A549 (cell line): ENCODE data around the gene CAPN9. TPM values are rescaled to one million over a fixed set of nuclear protein-coding genes. Genes with fewer than 3 reads are reported as not detected.

Experiments
- ATAC-seq, 2 experiments: fragments of 200-7000 bp in 1 of 2; fragments of >200 bp in 1 of 2; cut with Nextera tagmentation in 1 of 2; cut with Tn5 transposase in 1 of 2; 3 replicates each; pipeline versions ENCODE4 v1.8.0 to v1.9.1; 2018 to 2020; ENCODE audit warnings: mild to moderate bottlenecking in 1 of 2, moderate library complexity in 1 of 2
- CTCF ChIA-PET: fragments of 300-600 bp; sonication (Branson Sonifier 250); formaldehyde crosslinking; extraction: SDS; loops from one replicate; lab custom pipeline; 2021; ENCODE audit warnings: antibody characterized with exemption, inconsistent platforms; lab: Yijun Ruan, JAX
- POLR2A ChIA-PET: fragments of 350-600 bp; formaldehyde crosslinking; extraction: SDS; loops from one replicate; lab custom pipeline; 2021; ENCODE audit warnings: antibody characterized with exemption, inconsistent platforms; lab: Yijun Ruan, JAX
- DNase-seq, 2 experiments: peaks; one replicate each; pipeline versions ENCODE4 v3.0.0 to v3.0.0-alpha.2; 2011 to 2016; ENCODE audit warnings: low read depth in 1 of 2, low spot score in 1 of 2
- FAIRE-seq: peaks from 2 replicates; lab custom pipeline; 2011; peaks lifted over from hg19 to GRCh38; lab: Jason Lieb, UNC
- H3K27ac ChIP-seq, 2 experiments: fragments of >200 bp; sonication (Bioruptor Twin); formaldehyde crosslinking; 3 replicates each; pipeline ENCODE4 v1.5.1; 2016 to 2017
- H3K4me1 ChIP-seq: fragments of >200 bp; sonication (Bioruptor Twin); formaldehyde crosslinking; 3 replicates; pipeline ENCODE4 v1.6.1; 2016
- H3K4me2 ChIP-seq: fragments of >200 bp; sonication (Bioruptor Twin); formaldehyde crosslinking; 3 replicates; pipeline ENCODE4 v1.6.1; 2016
- H3K4me3 ChIP-seq: fragments of >200 bp; sonication (Bioruptor Twin); formaldehyde crosslinking; 3 replicates; pipeline ENCODE4 v1.5.1; 2016
- H3K9me3 ChIP-seq: fragments of >200 bp; sonication (Bioruptor Twin); formaldehyde crosslinking; 3 replicates; pipeline ENCODE4 v1.6.1; 2016
- CBX2 ChIP-seq: fragments of 200-600 bp; sonication (generic); IDR thresholded peaks from 2 replicates; pipeline ENCODE4 v1.6.1; 2016; ENCODE audit warnings: low read depth, mild to moderate bottlenecking, borderline replicate concordance
- CHD4 ChIP-seq: fragments of 200-600 bp; sonication (generic); IDR thresholded peaks from 2 replicates; pipeline ENCODE4 v1.6.1; 2016; ENCODE audit warnings: antibody characterized with exemption, mild to moderate bottlenecking, borderline replicate concordance
- FOSL2 ChIP-seq, 2 experiments: fragments of 450-650 bp in 1 of 2; fragments of >200 bp in 1 of 2; sonication (Bioruptor Twin) in 1 of 2; formaldehyde crosslinking; IDR thresholded peaks; 2 replicates each; pipeline versions ENCODE4 v1.5.0 to v1.6.1; 2016 to 2020; ENCODE audit warnings: mild to moderate bottlenecking in 1 of 2, moderate library complexity in 1 of 2
- HEYL ChIP-seq: fragments of 250-450 bp; sonication (Bioruptor Pico); IDR thresholded peaks from 2 replicates; pipeline ENCODE4 v1.8.0; 2021; ENCODE audit warnings: mild to moderate bottlenecking, moderate library complexity
- HOXA7 ChIP-seq: fragments of 250-450 bp; sonication (Bioruptor Pico); IDR thresholded peaks from 2 replicates; pipeline ENCODE4 v1.5.0; 2020; ENCODE audit warnings: mild to moderate bottlenecking, moderate library complexity
- MAZ ChIP-seq: fragments of 150-350 bp; IDR thresholded peaks from 2 replicates; pipeline ENCODE4 v1.6.1; 2014; ENCODE audit warnings: antibody characterized with exemption, low read depth, low read length, borderline replicate concordance
- NFE2L2 ChIP-seq: fragments of 150-350 bp; conservative IDR thresholded peaks from 2 replicates; pipeline ENCODE4 v1.6.1; 2014; ENCODE audit warnings: low read length
- NPAS2 ChIP-seq: fragments of 250-450 bp; sonication (Bioruptor Pico); IDR thresholded peaks from 2 replicates; pipeline ENCODE4 v1.8.0; 2022; ENCODE audit warnings: mild to moderate bottlenecking, moderate library complexity, borderline replicate concordance
- NR3C1 ChIP-seq: fragments of >200 bp; sonication (Bioruptor Twin); formaldehyde crosslinking; IDR thresholded peaks from 3 replicates; pipeline ENCODE4 v1.6.1; 2017
- RAD21 ChIP-seq, 2 experiments: fragments of >200 bp in 1 of 2; sonication (Bioruptor Twin) in 1 of 2; formaldehyde crosslinking in 1 of 2; IDR thresholded peaks in 1 of 2; conservative IDR thresholded peaks in 1 of 2; 2 replicates in 1 of 2; 3 replicates in 1 of 2; pipeline ENCODE4 v1.6.1; 2012 to 2018; ENCODE audit warnings: inconsistent platforms in 1 of 2
- RARB ChIP-seq: fragments of 250-450 bp; sonication (Bioruptor Pico); IDR thresholded peaks from 2 replicates; pipeline ENCODE4 v1.8.0; 2021; ENCODE audit warnings: mild to moderate bottlenecking, moderate library complexity
- RNF2 ChIP-seq: fragments of 200-600 bp; sonication (generic); IDR thresholded peaks from 2 replicates; pipeline ENCODE4 v1.6.1; 2016; ENCODE audit warnings: low read depth, mild to moderate bottlenecking, antibody characterized with exemption, moderate library complexity, borderline replicate concordance
- SMC3 ChIP-seq: fragments of >200 bp; sonication (Bioruptor Twin); formaldehyde crosslinking; IDR thresholded peaks from 3 replicates; pipeline ENCODE4 v1.6.1; 2018; ENCODE audit warnings: inconsistent platforms
- ZC3H11A ChIP-seq: fragments of 450-650 bp; IDR thresholded peaks from 2 replicates; pipeline ENCODE4 v1.6.1; 2014; ENCODE audit warnings: antibody characterized with exemption, mild to moderate bottlenecking
- ZSCAN20 ChIP-seq: fragments of 250-450 bp; sonication (Bioruptor Pico); IDR thresholded peaks from 2 replicates; pipeline ENCODE4 v1.8.0; 2022; ENCODE audit warnings: mild to moderate bottlenecking, moderate library complexity
- WGBS: methylation state at CpG from one replicate; pipeline ENCODE4 v1.1.6; 2017; ENCODE audit errors: missing lambda C conversion rate; 5-methylcytosine and 5-hydroxymethylcytosine counted together
- polyA plus RNA-seq, 4 experiments: library from polyadenylated mRNA; depleted of rRNA in 3 of 4; stranded (reverse); fragments of >200 nt; fragmentation: RNase III in 1 of 4; extraction: RNeasy Plus Mini Kit Qiagen cat#74134 plus additional on column Dnase treatment in 1 of 4; gene quantifications; 2 replicates in 3 of 4; 3 replicates in 1 of 4; pipeline ENCODE4 v1.2.3, GENCODE V29; 2011 to 2017
- TF ChIP-seq, protein P1 (sequence below): fragments of >200 bp; sonication (Bioruptor Twin); formaldehyde crosslinking; IDR thresholded peaks from 3 replicates; pipeline ENCODE4 v1.5.1; 2016
- TF ChIP-seq, protein P2 (sequence below): fragments of 150-350 bp; IDR thresholded peaks from 2 replicates; pipeline ENCODE4 v1.6.1; 2014; ENCODE audit warnings: low read depth, mild to moderate bottlenecking, low read length
- TF ChIP-seq, protein P3 (sequence below): fragments of 250-450 bp; sonication (Bioruptor Pico); IDR thresholded peaks from 2 replicates; pipeline ENCODE4 v1.5.0; 2020; ENCODE audit warnings: low read depth, mild to moderate bottlenecking, moderate library complexity

Gene CAPN9
- polyA plus RNA-seq, 2 of the 4 experiments (the other 2 are of a cell fraction), result not detected

DNA sequence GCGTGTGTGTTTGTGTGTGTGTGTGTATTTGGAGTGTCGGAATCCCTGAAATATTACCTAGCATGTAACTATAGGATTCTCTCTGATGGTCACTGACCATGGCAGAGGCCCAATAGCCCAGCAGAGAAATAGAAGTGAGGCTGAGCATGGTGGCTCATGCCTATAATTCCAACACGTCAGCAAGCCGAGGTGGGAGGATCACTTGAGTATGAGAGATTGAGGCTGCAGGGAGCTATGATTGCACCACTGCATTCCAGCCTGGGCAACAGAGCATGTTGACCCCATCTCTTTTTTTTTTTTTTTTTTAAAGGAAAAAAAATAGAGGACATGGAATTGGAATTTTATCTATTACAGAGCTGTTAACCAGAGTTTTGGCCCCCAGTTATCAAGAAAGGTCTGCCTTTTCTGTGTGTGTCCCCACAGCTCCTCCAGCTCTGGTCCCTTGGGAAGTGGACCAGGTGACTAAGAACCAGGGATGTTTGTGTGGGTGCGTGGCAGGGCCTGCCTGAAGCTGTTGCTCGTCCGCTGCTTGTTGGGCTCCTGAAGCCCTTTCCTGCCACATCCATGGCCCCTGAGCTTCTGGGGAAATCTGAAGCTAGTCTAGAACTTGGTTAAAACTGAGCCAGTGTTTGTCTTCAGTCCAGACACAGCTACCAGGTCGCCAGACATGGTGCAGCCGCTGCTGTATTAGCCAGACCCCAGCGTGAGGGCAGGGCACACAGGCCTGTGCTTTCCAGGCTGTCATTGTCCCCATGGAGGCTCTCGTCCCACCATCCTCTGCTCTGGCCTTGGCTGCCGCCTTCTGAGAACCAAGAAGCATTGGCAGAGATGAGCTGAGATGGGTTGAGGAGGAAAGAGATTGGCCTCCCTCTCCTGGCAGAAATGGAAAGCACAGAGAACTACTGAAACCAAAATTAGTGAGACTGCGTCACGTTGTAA, 25.5 kb downstream of the CAPN9 start:
- Histone ChIP-seq H3K27ac (no peak overlapping the region), H3K4me1 (no peaks in the 10 kb centered on the region), H3K4me2 (peak overlapping the region; percentile 46; the same call in 2 of the 3 replicates), H3K9me3 (no peaks in the 10 kb centered on the region), H3K4me3 (no peak overlapping the region)
- TF ChIP-seq RARB (no peak), NR3C1 (no peak), RAD21 (conservative IDR thresholded peaks at IDR 0.05 in 1 of 2, IDR thresholded peaks at IDR 0.05 in 1 of 2) (peak; percentile 62 to 67), ZC3H11A (no peak), SMC3 (peak; percentile 40; the same call in 2 of the 3 replicates)
- TF ChIP-seq, protein P1, sequence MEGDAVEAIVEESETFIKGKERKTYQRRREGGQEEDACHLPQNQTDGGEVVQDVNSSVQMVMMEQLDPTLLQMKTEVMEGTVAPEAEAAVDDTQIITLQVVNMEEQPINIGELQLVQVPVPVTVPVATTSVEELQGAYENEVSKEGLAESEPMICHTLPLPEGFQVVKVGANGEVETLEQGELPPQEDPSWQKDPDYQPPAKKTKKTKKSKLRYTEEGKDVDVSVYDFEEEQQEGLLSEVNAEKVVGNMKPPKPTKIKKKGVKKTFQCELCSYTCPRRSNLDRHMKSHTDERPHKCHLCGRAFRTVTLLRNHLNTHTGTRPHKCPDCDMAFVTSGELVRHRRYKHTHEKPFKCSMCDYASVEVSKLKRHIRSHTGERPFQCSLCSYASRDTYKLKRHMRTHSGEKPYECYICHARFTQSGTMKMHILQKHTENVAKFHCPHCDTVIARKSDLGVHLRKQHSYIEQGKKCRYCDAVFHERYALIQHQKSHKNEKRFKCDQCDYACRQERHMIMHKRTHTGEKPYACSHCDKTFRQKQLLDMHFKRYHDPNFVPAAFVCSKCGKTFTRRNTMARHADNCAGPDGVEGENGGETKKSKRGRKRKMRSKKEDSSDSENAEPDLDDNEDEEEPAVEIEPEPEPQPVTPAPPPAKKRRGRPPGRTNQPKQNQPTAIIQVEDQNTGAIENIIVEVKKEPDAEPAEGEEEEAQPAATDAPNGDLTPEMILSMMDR, result peak; percentile 45
- FAIRE-seq (no peak), DNase-seq (peak; percentile 44 to 53), ATAC-seq (peak; percentile 77 to 91; a peak in 5 of 6 replicates)
- ChIA-PET POLR2A (interaction anchor here (0.9 kb wide), 1 partner anchor 130 kb away, joined by 3 read pairs; the partner anchor contains the start of gene COG2), CTCF (interaction anchor here (0.6 to 2.1 kb wide), 14 partner anchors 10 to 919 kb away, joined by 3 to 6 read pairs (median 3); partner anchors contain the start of gene CAPN9)
- WGBS, result 49% methylated on average over 13 of the region's 14 CpGs

DNA sequence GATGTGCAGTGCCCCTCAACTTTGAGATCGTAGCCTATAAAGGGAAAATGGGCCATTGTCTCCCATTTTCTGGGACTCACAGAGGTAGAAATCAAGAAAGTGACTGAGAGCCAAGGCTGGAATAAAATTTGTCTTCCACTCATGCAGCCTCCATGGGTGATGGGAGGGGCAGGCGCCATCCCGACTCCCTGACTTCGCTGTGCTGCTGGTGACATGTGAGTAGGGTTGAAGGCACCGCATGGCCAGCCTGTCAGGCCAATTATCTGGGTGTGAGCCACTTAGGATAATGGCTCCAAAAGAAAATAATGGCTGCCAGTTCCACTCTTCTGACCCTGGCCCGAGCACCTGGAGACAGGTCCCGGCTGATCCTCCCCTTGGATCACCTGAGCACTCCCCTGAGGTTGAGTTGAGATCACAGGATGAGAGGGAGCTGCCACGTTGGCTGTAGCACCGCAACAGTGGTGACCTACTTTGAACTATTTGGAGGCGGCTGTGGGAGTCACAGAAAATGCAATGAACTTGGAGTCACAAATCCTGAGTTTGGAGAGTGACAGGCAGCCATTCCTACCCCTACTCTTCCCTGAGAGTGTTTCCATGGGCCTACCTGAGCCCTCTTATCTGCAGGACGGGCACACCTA, 26.3 kb downstream of the CAPN9 start:
- DNase-seq (no peak), ATAC-seq (no peak; a peak in 1 of 6 replicates), FAIRE-seq (no peak)
- H3K27ac ChIP-seq, result no peak overlapping the region
- peak overlapping the region; percentile 46; the same call in 2 of the 3 replicates for H3K4me2 ChIP-seq
- WGBS, result 45% methylated on average over 11 of the region's 11 CpGs
- no peak for TF ChIP-seq CHD4
- no peak for TF ChIP-seq ZSCAN20 (CRISPR knock-in tag)
- TF ChIP-seq ZC3H11A, result no peak
- no peak for TF ChIP-seq RNF2
- TF ChIP-seq RAD21 (conservative IDR thresholded peaks at IDR 0.05 in 1 of 2, IDR thresholded peaks at IDR 0.05 in 1 of 2), result 0 out of 5 replicates have a peak, but pooled peaks of 1 of the 2 experiments have one; percentile 5
- H3K4me3 ChIP-seq, result no peak overlapping the region
- CTCF ChIA-PET, result interaction anchor here (0.8 to 2.1 kb wide), 12 partner anchors 11 to 489 kb away, joined by 3 to 6 read pairs (median 3); no protein-coding TSS in a partner anchor
- no peaks in the 10 kb centered on the region for H3K9me3 ChIP-seq
- no peaks in the 10 kb centered on the region for H3K4me1 ChIP-seq
- POLR2A ChIA-PET, result no interaction called here

DNA sequence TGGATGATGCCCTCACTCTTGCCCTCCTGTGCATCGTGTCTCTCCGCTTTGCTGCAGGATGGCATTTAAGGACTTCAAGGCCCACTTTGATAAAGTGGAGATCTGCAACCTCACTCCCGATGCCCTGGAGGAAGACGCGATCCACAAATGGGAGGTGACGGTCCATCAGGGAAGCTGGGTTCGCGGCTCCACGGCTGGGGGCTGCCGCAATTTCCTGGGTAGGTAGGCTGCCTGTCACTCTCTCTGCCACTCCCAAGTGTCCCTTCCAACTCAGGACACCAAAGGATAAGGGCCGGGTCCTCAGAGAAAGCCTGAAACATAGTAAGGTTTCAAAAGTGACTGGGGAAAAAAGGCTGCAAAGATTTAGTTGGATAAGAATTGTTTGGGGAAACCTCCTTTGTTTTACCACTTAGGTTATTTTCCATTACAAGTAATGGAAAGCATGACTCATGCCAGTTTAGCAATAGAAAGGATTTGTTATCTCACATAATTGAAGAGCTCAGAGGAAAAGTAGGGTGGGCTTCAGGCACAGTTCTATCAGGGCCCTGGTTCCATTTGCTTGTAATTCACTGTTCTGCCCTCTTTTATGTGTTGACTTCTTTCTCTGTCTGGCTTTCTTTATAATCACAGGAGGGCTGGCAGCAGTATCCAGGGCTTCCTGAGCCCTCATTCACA, 31.9 kb downstream of the CAPN9 start:
- no peak for TF ChIP-seq FOSL2 (IDR thresholded peaks at IDR 0.05)
- TF ChIP-seq FOSL2 (CRISPR knock-in tag; IDR thresholded peaks at IDR 0.05), result peak; percentile 44; the same call in 1 of the 2 replicates
- no peak for TF ChIP-seq SMC3
- H3K4me2 ChIP-seq, result no peak overlapping the region
- H3K27ac ChIP-seq, result no peak overlapping the region
- POLR2A ChIA-PET, result no interaction called here
- CTCF ChIA-PET, result interaction anchor here (0.7 to 1.3 kb wide), 2 partner anchors 9 to 19 kb away, joined by 3 to 5 read pairs; no protein-coding TSS in a partner anchor
- no peaks in the 10 kb centered on the region for H3K4me1 ChIP-seq
- no peak for DNase-seq
- peak; percentile 63 for FAIRE-seq
- no peaks in the 10 kb centered on the region for H3K9me3 ChIP-seq
- 74% methylated on average over 11 of the region's 11 CpGs for WGBS
- no peak overlapping the region for H3K4me3 ChIP-seq
- no peak for ATAC-seq

DNA sequence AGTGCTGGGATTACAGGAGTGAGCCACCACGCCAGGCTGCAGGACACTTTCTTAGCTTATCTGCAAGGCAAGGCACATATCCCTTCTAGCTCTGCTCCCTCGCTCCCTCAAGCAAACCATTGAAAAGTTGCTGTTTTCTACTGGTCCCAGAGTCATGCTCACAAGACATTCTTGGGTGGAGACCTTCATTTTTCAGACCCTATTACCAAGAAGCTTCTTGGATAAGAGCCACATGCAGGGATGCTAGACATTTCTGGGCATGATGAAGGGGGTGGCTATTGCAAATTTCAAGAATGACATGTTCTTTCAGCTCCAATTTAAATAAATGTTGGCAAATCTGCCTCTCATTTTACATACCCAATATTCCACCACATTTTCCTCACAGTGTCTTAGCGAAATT, 33.9 kb downstream of the CAPN9 start:
- no peak for ATAC-seq
- TF ChIP-seq, protein P2, sequence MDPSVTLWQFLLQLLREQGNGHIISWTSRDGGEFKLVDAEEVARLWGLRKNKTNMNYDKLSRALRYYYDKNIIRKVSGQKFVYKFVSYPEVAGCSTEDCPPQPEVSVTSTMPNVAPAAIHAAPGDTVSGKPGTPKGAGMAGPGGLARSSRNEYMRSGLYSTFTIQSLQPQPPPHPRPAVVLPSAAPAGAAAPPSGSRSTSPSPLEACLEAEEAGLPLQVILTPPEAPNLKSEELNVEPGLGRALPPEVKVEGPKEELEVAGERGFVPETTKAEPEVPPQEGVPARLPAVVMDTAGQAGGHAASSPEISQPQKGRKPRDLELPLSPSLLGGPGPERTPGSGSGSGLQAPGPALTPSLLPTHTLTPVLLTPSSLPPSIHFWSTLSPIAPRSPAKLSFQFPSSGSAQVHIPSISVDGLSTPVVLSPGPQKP, result no peak
- TF ChIP-seq NPAS2 (CRISPR knock-in tag) (no peak), MAZ (no peak), HOXA7 (CRISPR knock-in tag) (no peak), HEYL (CRISPR knock-in tag) (no peak), CBX2 (no peak), ZC3H11A (no peak), NFE2L2 (no peak)
- TF ChIP-seq, protein P3, sequence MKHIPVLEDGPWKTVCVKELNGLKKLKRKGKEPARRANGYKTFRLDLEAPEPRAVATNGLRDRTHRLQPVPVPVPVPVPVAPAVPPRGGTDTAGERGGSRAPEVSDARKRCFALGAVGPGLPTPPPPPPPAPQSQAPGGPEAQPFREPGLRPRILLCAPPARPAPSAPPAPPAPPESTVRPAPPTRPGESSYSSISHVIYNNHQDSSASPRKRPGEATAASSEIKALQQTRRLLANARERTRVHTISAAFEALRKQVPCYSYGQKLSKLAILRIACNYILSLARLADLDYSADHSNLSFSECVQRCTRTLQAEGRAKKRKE (CRISPR knock-in tag), result no peak

More for the DNA sequence above, 33.9 kb downstream of the CAPN9 start:
- Histone ChIP-seq H3K4me1 (no peaks in the 10 kb centered on the region), H3K27ac (no peak overlapping the region), H3K4me3 (no peak overlapping the region), H3K4me2 (no peak overlapping the region), H3K9me3 (no peaks in the 10 kb centered on the region)
- ChIA-PET POLR2A (no interaction called here), CTCF (interaction anchor here (0.5 kb wide), 1 partner anchor 670 kb away, joined by 6 read pairs; no protein-coding TSS in a partner anchor)
- DNase-seq (no peak), FAIRE-seq (no peak)
- 20% methylated on average over 3 of the region's 3 CpGs for WGBS
